ENCODE results near the gene NGB.

The NGB gene

GRCh38 chr14:77230914-77231313 is 40.1 kb downstream of the NGB start:
- TF ChIP-seq EZH2 (IDR thresholded peaks at IDR 0.05): no peak
- TF ChIP-seq FOXP2 (optimal IDR thresholded peaks at IDR 0.05; ENCODE audit: control extremely low read depth, extremely low read length, insufficient read depth): no peak
- TF ChIP-seq POLR2AphosphoS5 (IDR thresholded peaks at IDR 0.05; ENCODE audit: borderline replicate concordance, low read depth, low read length): no peak

DNA sequence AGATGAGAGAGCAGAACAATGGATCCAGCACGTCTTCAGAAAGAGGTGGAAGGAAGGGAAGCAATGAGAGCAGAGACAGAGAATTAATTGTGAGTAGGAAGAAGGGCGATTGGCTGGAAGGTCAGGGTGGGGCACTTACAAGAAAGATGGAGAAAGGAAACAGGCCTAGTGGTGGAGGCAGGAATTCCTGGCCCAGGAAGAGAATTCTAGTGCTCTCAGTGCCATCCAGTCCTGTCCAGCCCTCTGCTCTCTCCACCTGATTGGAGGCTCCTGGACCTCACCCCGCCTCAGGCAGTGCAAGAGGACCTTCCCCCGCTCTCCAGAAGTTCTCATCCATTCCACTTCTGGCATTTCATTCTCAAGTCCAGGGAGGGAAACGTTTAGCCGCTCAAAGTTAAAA is 43.0 kb downstream of the NGB start:
- H3K36me3 ChIP-seq (ENCODE audit: insufficient read depth, low read length): no peaks in the 10 kb centered on the region
- no peaks in the 10 kb centered on the region for H3K9me3 ChIP-seq (ENCODE audit: low read depth, low read length)
- TF ChIP-seq EZH2 (IDR thresholded peaks at IDR 0.05): no peak
- no peak for TF ChIP-seq FOXP2 (optimal IDR thresholded peaks at IDR 0.05; ENCODE audit: control extremely low read depth, extremely low read length, insufficient read depth)
- no peak for TF ChIP-seq POLR2AphosphoS5 (IDR thresholded peaks at IDR 0.05; ENCODE audit: borderline replicate concordance, low read depth, low read length)
- H3K27ac ChIP-seq: no peak overlapping the region
- no peak overlapping the region for H3K9ac ChIP-seq (ENCODE audit: insufficient read length)
- no peak for DNase-seq (ENCODE audit: low read depth, low spot score)
- H3K4me3 ChIP-seq: no peak overlapping the region

More at GRCh38 chr14:77230914-77231313, 40.1 kb downstream of the NGB start:
- Histone ChIP-seq H3K9me3 (ENCODE audit: low read depth, low read length) (no peaks in the 10 kb centered on the region), H3K27ac (no peak overlapping the region), H3K4me3 (no peak overlapping the region), H3K9ac (ENCODE audit: insufficient read length) (no peak overlapping the region), H3K36me3 (ENCODE audit: insufficient read depth, low read length) (no peaks in the 10 kb centered on the region)
- no peak for DNase-seq (ENCODE audit: low read depth, low spot score)

GRCh38 chr14:77225892-77226557 is 45.0 kb downstream of the NGB start:
- Histone ChIP-seq H3K4me3 (no peak overlapping the region), H3K9ac (ENCODE audit: insufficient read length) (no peak overlapping the region), H3K27ac (no peak overlapping the region), H3K9me3 (ENCODE audit: low read depth, low read length) (no peaks in the 10 kb centered on the region), H3K36me3 (ENCODE audit: insufficient read depth, low read length) (no peaks in the 10 kb centered on the region)
- TF ChIP-seq POLR2AphosphoS5 (IDR thresholded peaks at IDR 0.05; ENCODE audit: borderline replicate concordance, low read depth, low read length): no peak
- no peak for TF ChIP-seq FOXP2 (optimal IDR thresholded peaks at IDR 0.05; ENCODE audit: control extremely low read depth, extremely low read length, insufficient read depth)
- TF ChIP-seq EZH2 (IDR thresholded peaks at IDR 0.05): no peak
- DNase-seq (ENCODE audit: low read depth, low spot score): no peak

DNA sequence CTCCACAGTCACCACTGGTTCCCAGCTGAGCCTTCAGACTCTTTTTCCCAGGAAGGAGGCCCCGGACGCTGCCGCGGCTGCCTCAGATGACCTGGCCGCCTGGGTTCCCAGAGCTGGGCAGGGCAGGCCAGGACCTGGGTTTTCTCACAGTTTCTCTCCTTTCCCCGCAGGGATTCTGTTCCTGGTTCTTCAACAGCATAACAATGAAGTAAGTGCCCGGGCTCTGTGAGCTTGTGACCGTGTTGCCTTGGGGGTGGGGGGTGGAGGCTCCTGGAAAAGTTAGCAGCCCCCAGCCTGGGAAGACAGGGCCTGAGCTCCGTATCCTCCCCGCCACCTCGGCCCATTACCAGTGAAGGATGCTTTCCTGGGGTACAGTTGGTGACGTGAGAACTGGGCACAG is 45.8 kb downstream of the NGB start:
- DNase-seq (ENCODE audit: low read depth, low spot score): no peak
- Histone ChIP-seq H3K27ac (no peak overlapping the region), H3K4me3 (no peak overlapping the region), H3K9me3 (ENCODE audit: low read depth, low read length) (no peaks in the 10 kb centered on the region), H3K36me3 (ENCODE audit: insufficient read depth, low read length) (no peaks in the 10 kb centered on the region), H3K9ac (ENCODE audit: insufficient read length) (no peak overlapping the region)
- TF ChIP-seq EZH2 (IDR thresholded peaks at IDR 0.05) (no peak), FOXP2 (optimal IDR thresholded peaks at IDR 0.05; ENCODE audit: control extremely low read depth, extremely low read length, insufficient read depth) (no peak), POLR2AphosphoS5 (IDR thresholded peaks at IDR 0.05; ENCODE audit: borderline replicate concordance, low read depth, low read length) (no peak)

DNA sequence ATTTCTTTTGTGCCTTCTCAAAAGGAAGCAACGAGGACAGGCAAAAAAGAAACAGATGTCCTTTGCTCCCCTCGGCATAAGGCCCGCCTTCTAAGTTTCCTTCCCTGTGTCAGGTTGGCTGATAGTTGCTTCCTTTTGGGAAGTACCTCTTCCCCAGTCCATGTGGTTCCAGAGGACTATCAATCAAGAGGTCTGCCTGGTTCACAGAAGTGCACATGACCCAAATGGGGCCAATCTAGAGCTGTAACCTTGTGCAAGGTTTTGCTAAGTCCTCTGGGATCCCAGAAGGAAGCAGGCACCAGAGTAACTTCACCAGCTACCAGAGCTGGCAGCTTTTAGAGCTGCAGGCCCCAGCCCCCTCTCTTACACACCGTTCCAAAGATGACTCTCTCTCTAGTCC is 46.8 kb downstream of the NGB start:
- H3K9ac ChIP-seq (ENCODE audit: insufficient read length): no peak overlapping the region
- H3K9me3 ChIP-seq (ENCODE audit: low read depth, low read length): no peaks in the 10 kb centered on the region
- no peak overlapping the region for H3K27ac ChIP-seq
- no peak overlapping the region for H3K4me3 ChIP-seq
- TF ChIP-seq POLR2AphosphoS5 (IDR thresholded peaks at IDR 0.05; ENCODE audit: borderline replicate concordance, low read depth, low read length): no peak
- TF ChIP-seq EZH2 (IDR thresholded peaks at IDR 0.05): no peak
- no peak for TF ChIP-seq FOXP2 (optimal IDR thresholded peaks at IDR 0.05; ENCODE audit: control extremely low read depth, extremely low read length, insufficient read depth)
- no peaks in the 10 kb centered on the region for H3K36me3 ChIP-seq (ENCODE audit: insufficient read depth, low read length)
- DNase-seq (ENCODE audit: low read depth, low spot score): no peak

DNA sequence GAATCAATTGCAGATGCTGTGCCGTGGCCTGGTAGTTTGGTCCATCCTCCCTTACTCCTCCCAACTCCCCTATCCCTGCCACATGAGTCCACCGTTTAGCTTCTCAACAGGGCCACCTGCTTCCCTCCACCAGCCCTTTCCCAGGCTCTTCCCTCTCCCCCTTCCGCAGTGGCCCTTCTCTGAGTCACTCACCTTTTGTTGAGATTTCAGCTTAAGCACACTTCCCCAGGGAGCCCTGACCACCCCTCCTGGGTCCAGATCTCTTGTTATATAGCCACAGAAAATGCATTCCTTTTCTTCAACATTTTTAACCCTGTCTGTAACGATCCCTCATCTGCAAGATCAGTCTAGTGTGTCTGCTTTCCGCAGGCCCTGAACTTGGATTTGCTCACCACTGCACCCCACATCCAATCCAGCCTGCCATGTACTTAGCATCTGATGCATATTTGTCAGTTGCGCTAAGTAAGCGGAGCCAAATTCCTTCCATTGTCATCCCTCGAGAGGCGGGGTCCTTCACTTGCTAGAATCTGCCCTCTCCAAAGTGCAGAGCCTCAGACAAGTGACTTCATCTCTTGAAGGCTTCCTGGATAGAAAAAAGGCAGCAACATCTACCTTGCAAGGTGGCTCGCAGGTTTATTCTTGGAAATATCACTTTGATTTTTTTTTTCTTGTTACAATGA is 48.3 kb downstream of the NGB start:
- Histone ChIP-seq H3K9me3 (ENCODE audit: low read depth, low read length) (no peaks in the 10 kb centered on the region), H3K4me3 (no peak overlapping the region), H3K36me3 (ENCODE audit: insufficient read depth, low read length) (no peaks in the 10 kb centered on the region), H3K27ac (no peak overlapping the region), H3K9ac (ENCODE audit: insufficient read length) (no peak overlapping the region)
- DNase-seq (ENCODE audit: low read depth, low spot score): no peak
- no peak for TF ChIP-seq POLR2AphosphoS5 (IDR thresholded peaks at IDR 0.05; ENCODE audit: borderline replicate concordance, low read depth, low read length)

DNA sequence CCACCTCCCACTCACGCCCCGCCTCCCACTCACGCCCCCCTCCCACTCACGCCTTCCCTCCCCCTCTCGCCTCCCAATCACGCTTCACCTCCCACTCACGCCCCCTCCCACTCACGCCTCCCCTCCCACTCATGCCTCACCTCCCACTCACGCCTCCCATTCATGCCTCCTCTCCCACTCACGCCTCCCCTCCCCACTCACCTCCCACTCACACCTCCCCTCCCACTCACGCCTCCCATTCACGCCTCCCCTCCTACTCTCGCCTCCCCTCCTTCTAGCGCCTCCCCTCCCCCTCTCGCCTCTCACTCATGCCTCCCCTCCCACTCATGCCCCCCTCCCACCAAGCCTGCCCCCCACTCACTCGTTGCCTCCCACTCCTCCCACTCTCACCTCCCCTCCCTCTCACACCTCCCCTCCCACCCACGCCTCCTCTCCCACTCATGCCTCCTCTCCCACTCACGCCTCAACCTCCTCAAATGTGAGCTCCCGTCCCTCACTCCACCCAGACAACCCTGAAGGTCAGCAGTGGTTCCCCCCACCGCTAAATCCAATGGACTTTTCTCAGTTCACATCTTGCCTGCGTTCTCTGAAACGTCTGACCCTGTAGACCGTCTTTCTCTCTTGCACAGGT is 49.6 kb downstream of the NGB start:
- Histone ChIP-seq H3K36me3 (ENCODE audit: insufficient read depth, low read length) (no peaks in the 10 kb centered on the region), H3K9me3 (ENCODE audit: low read depth, low read length) (no peaks in the 10 kb centered on the region), H3K27ac (no peak overlapping the region), H3K9ac (ENCODE audit: insufficient read length) (no peak overlapping the region), H3K4me3 (no peak overlapping the region)
- no peak for DNase-seq (ENCODE audit: low read depth, low spot score)
- no peak for TF ChIP-seq POLR2AphosphoS5 (IDR thresholded peaks at IDR 0.05; ENCODE audit: borderline replicate concordance, low read depth, low read length)
- no peak for TF ChIP-seq FOXP2 (optimal IDR thresholded peaks at IDR 0.05; ENCODE audit: control extremely low read depth, extremely low read length, insufficient read depth)
- no peak for TF ChIP-seq EZH2 (IDR thresholded peaks at IDR 0.05)

DNA sequence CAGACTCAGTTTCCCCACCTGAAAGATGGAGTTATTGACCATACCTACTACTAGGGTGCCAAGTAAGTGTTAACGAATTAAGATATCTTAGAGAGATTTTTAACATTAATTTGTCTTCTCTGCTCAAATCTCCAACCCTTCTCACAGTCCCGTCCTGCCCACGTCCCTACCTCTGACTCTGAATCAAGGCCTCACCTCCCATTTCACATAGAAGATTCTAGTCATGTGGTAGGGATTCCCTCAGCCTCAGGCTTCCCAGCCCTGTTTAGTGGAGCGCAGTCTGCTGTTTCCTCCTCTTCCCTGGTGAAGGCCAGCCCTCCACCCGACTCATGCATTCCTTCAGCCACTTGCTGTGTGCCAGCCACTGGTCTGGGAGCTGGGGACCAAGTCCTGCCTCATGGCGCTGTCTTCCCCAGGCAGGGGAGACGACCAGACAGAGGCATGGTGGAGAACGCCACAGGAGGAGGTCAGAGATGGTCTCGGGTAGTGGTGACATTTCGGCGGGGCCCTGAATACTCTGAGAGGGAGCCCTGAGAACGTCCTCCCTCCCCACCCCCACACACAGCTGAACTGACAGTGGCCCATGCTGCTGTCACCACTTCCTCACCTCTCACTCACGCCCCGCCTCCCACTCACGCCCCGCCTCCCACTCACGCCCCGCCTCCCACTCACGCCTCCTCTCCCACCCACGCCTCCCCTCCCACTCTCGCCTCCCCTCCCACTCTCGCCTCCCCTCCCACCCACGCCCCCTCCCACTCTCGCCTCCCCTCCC is 50.6 kb downstream of the NGB start:
- TF ChIP-seq POLR2AphosphoS5 (IDR thresholded peaks at IDR 0.05; ENCODE audit: borderline replicate concordance, low read depth, low read length): no peak
- no peak for TF ChIP-seq FOXP2 (optimal IDR thresholded peaks at IDR 0.05; ENCODE audit: control extremely low read depth, extremely low read length, insufficient read depth)
- no peak for TF ChIP-seq EZH2 (IDR thresholded peaks at IDR 0.05)
- H3K9ac ChIP-seq (ENCODE audit: insufficient read length): no peak overlapping the region
- DNase-seq (ENCODE audit: low read depth, low spot score): no peak
- H3K36me3 ChIP-seq (ENCODE audit: insufficient read depth, low read length): no peaks in the 10 kb centered on the region
- no peak overlapping the region for H3K27ac ChIP-seq
- H3K4me3 ChIP-seq: no peak overlapping the region
- no peaks in the 10 kb centered on the region for H3K9me3 ChIP-seq (ENCODE audit: low read depth, low read length)

All from SK-N-MC (cell line).